HepG2 (cell line): ENCODE data around the gene EIF3J.
A peak's percentile ranks its signal among the peaks of the same experiment; 100 is the strongest.

Experiments used
- HCFC1 ChIP-seq: fragments of 150-350 bp; IDR thresholded peaks from 2 replicates; pipeline ENCODE4 v1.6.1; 2014; ENCODE audit warnings: low read depth, low read length
- POLR2A ChIP-seq, 2 experiments: IDR thresholded peaks; 2 replicates each; pipeline ENCODE4 v1.6.1; 2011; ENCODE audit warnings: low read depth in 2 of 2, low read length in 2 of 2, mild to moderate bottlenecking in 1 of 2, moderate library complexity in 1 of 2; ENCODE audit not compliant: insufficient read depth in 1 of 2
- RELA ChIP-seq: sonication (generic); formaldehyde crosslinking; IDR thresholded peaks from 2 replicates; pipeline ENCODE4 v1.4.0; 2020; ENCODE audit warnings: missing genetic modification reagents
- RFXANK ChIP-seq: IDR thresholded peaks from 2 replicates; pipeline ENCODE4 v1.6.1; 2016
- TF ChIP-seq, protein P1 (sequence below): sonication (generic); formaldehyde crosslinking; IDR thresholded peaks from 2 replicates; pipeline ENCODE4 v1.8.1; 2023; ENCODE audit warnings: missing genetic modification reagents, inconsistent platforms, borderline replicate concordance
- TF ChIP-seq, protein P2 (sequence below): sonication (generic); formaldehyde crosslinking; conservative IDR thresholded peaks from 2 replicates; pipeline ENCODE4 v1.4.0; 2020; ENCODE audit warnings: missing genetic modification reagents

DNA sequence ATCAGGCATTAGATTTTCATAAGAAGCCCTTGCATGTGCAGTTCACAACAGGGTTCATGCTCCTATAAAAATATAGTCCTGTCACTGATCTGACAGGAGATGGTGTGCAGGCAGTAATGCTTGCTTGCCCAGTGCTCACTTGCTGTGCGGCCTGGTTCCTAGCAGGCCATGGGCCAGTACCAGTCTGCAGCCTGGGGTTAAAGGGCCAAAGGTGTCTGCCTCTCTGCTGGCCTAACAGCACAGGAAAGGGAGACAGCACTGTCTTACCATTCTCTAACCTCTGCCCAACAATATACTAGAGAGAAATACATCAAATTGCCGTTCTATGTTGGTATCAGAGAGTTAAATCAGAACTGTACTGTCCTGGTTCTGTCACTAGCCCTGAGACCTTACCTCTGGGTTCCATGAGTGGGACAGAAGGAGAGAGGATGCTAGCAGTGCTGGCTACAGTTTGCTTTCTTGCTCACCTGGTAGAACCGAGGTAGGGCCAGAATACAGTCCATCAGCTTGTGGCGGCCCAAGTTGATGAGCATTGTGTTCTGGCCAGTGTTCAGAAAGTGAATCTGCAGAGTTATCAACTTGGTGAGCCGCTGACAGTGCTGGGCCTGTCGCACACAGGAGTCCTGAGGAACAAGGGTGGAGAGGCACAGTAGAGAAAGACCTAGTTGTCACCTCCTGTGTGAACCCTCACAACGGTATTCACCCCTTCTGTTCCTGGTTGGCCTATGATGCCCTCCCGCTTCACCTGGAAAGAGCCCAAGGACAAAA lies 28.6 kb downstream of the EIF3J start:
- TF ChIP-seq RFXANK (CRISPR knock-in tag) (no peak), POLR2A (IDR thresholded peaks at IDR 0.05; ENCODE audit: insufficient read depth in 1 of 2, low read depth in 2 of 2, low read length in 2 of 2) (peak; percentile 30 to 47; a peak in 2 of 4 replicates), HCFC1 (no peak), RELA (CRISPR knock-in tag) (no peak)
- TF ChIP-seq, protein P1, sequence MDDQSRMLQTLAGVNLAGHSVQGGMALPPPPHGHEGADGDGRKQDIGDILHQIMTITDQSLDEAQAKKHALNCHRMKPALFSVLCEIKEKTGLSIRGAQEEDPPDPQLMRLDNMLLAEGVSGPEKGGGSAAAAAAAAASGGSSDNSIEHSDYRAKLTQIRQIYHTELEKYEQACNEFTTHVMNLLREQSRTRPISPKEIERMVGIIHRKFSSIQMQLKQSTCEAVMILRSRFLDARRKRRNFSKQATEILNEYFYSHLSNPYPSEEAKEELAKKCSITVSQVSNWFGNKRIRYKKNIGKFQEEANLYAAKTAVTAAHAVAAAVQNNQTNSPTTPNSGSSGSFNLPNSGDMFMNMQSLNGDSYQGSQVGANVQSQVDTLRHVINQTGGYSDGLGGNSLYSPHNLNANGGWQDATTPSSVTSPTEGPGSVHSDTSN (CRISPR knock-in tag), result no peak
- TF ChIP-seq, protein P2, sequence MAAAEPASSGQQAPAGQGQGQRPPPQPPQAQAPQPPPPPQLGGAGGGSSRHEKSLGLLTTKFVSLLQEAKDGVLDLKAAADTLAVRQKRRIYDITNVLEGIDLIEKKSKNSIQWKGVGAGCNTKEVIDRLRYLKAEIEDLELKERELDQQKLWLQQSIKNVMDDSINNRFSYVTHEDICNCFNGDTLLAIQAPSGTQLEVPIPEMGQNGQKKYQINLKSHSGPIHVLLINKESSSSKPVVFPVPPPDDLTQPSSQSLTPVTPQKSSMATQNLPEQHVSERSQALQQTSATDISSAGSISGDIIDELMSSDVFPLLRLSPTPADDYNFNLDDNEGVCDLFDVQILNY (CRISPR knock-in tag), result no peak
